Femur (tissue), 1 donor: ENCODE results near the gene RASSF8.

Experiments
- DNase-seq: peaks from one replicate; pipeline ENCODE4 v3.0.0-alpha.2; 2017

Gene RASSF8

GRCh38 chr12:26068503-26068902 lies 110.0 kb downstream of the RASSF8 start:
- no peak for DNase-seq

GRCh38 chr12:26069796-26070195 lies 111.3 kb downstream of the RASSF8 start:
- no peak for DNase-seq

- peak; percentile 57 for DNase-seq
These were observed 119.6 kb downstream of the RASSF8 start for GRCh38 chr12:26077915-26078702.

- no peak for DNase-seq
These were observed 122.4 kb downstream of the RASSF8 start for GRCh38 chr12:26080911-26081310.

GRCh38 chr12:26086936-26087335 lies 128.5 kb downstream of the RASSF8 start:
- no peak for DNase-seq

GRCh38 chr12:26088998-26089397 lies 130.5 kb downstream of the RASSF8 start:
- DNase-seq, result no peak

GRCh38 chr12:26090836-26091510 lies 132.5 kb downstream of the RASSF8 start:
- DNase-seq, result no peak

- DNase-seq, result peak; percentile 33
These were observed 133.3 kb downstream of the RASSF8 start for GRCh38 chr12:26091822-26092221.

GRCh38 chr12:26092346-26093105 lies 134.0 kb downstream of the RASSF8 start:
- DNase-seq, result no peak

- no peak for DNase-seq
These were observed 136.7 kb downstream of the RASSF8 start for GRCh38 chr12:26095186-26095585.

GRCh38 chr12:26096036-26096435 lies 137.6 kb downstream of the RASSF8 start:
- no peak for DNase-seq

- peak; percentile 82 for DNase-seq
These were observed 138.8 kb downstream of the RASSF8 start for GRCh38 chr12:26097046-26097878.

- no peak for DNase-seq
These were observed 142.3 kb downstream of the RASSF8 start for GRCh38 chr12:26100666-26101349.

GRCh38 chr12:26101350-26101734 lies 142.9 kb downstream of the RASSF8 start:
- DNase-seq, result no peak

GRCh38 chr12:26101763-26102162 lies 143.3 kb downstream of the RASSF8 start:
- DNase-seq, result no peak

GRCh38 chr12:26102953-26103352 lies 144.5 kb downstream of the RASSF8 start:
- DNase-seq, result no peak

GRCh38 chr12:26106347-26106746 lies 147.9 kb downstream of the RASSF8 start:
- DNase-seq, result no peak

GRCh38 chr12:26108915-26109314 lies 150.4 kb downstream of the RASSF8 start:
- no peak for DNase-seq

GRCh38 chr12:26109343-26109881 lies 150.9 kb downstream of the RASSF8 start:
- DNase-seq, result peak; percentile 68

GRCh38 chr12:26112232-26112631 lies 153.8 kb downstream of the RASSF8 start:
- DNase-seq, result no peak

GRCh38 chr12:26112703-26113147 lies 154.2 kb downstream of the RASSF8 start:
- DNase-seq, result no peak

GRCh38 chr12:26113181-26113654 lies 154.7 kb downstream of the RASSF8 start:
- DNase-seq, result no peak
